Measurements from ENCODE around the gene AMOTL2. TPM values are rescaled to one million over a fixed set of nuclear protein-coding genes. Genes with fewer than 3 reads are reported as not detected.

AMOTL2 gene
- total and polyA plus RNA-seq, 10 of the 15 experiments (the other 5 are each of a cell fraction or from before 2014, with no cell fraction given), result 0.20 to 0.33 TPM; not detected in 8

DNA sequence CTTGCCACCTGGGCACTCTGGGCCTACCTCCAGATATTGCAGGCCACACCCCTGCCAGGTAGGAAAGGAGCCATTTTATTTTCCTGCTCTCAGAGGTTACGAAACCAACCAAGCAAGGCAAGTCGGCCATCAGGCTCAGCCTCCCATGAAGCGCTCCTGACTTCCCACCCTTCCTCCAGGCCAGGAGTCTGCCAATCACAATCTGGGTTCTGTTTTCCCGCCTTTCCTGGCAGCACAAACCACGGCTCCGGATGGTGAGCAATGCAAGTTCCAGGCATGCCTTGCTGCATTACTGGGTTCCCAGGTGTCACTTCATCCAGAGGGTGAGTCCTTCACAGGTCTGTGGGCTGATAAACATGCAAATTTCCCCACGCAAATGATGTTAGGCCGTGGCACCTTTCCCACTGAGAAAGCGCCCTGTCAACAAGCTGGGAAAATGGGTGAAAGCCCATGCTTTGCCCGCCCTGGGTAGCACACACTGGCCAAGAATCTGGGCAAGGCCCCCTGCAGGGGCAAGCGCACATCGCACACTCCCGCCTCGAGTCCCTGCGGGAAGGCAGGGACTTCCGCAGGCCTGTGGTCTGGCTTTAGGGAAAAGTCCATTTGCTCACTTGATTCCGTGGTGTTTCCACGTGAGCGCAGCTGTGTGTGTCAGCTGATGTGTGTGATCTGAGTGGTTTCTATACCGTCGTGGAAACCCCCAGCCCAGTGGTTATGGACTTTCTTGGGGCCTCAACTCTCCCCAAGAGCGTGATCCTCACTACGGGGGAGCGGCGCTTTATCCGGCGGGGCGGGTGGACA, 62.0 kb downstream of the AMOTL2 start:
- H4K20me1 ChIP-seq (ENCODE audit: control insufficient read depth, insufficient read depth), result no peaks in the 10 kb centered on the region; the same call in 1 of the 2 replicates
- WGBS (ENCODE audit: insufficient coverage, insufficient replicate concordance, low lambda C conversion rate, missing lambda C conversion rate), result 57% methylated on average over 28 of the region's 28 CpGs
- ChIA-PET SMC1A (ENCODE audit: uncharacterized antibody, unreplicated experiment) (no interaction called here), RAD21 (ENCODE audit: unreplicated experiment) (no interaction called here), CTCF (interaction anchor here (5.1 kb wide), 1 partner anchor 163 kb away, joined by 83 read pairs; no protein-coding TSS in a partner anchor), POLR2A (no interaction called here)
- peaks cover 7 to 8% of the 10 kb centered on the region in 2 experiments for H3K27me3 ChIP-seq (replicated peaks in 1 of 2; ENCODE audit: control insufficient read depth in 2 of 2, insufficient read depth in 2 of 2, low read length in 1 of 2)
- H3K79me2 ChIP-seq (ENCODE audit: control insufficient read depth, insufficient read depth, low read length), result no peaks in the 10 kb centered on the region
- H3K36me3 ChIP-seq (ENCODE audit: control insufficient read depth in 2 of 2, insufficient read depth in 2 of 2, low read length in 1 of 2), result no peaks in the 10 kb centered on the region
- no peak overlapping the region for H2AFZ ChIP-seq (ENCODE audit: control insufficient read depth, low read depth, low read length)
- H3K9ac ChIP-seq (ENCODE audit: control insufficient read depth, insufficient read depth, low read length), result no peak overlapping the region
- H3K4me2 ChIP-seq (ENCODE audit: control insufficient read depth, insufficient read depth), result no peak overlapping the region
- DNase-seq (ENCODE audit: low read depth, low spot score), result no peak
- no peak for TF ChIP-seq CEBPB (IDR thresholded peaks at IDR 0.05; ENCODE audit: borderline replicate concordance in 1 of 2, low read depth in 2 of 2, low read length in 2 of 2)
- TF ChIP-seq GABPA (IDR thresholded peaks at IDR 0.05; ENCODE audit: low read depth), result no peak
- TF ChIP-seq, protein P1, sequence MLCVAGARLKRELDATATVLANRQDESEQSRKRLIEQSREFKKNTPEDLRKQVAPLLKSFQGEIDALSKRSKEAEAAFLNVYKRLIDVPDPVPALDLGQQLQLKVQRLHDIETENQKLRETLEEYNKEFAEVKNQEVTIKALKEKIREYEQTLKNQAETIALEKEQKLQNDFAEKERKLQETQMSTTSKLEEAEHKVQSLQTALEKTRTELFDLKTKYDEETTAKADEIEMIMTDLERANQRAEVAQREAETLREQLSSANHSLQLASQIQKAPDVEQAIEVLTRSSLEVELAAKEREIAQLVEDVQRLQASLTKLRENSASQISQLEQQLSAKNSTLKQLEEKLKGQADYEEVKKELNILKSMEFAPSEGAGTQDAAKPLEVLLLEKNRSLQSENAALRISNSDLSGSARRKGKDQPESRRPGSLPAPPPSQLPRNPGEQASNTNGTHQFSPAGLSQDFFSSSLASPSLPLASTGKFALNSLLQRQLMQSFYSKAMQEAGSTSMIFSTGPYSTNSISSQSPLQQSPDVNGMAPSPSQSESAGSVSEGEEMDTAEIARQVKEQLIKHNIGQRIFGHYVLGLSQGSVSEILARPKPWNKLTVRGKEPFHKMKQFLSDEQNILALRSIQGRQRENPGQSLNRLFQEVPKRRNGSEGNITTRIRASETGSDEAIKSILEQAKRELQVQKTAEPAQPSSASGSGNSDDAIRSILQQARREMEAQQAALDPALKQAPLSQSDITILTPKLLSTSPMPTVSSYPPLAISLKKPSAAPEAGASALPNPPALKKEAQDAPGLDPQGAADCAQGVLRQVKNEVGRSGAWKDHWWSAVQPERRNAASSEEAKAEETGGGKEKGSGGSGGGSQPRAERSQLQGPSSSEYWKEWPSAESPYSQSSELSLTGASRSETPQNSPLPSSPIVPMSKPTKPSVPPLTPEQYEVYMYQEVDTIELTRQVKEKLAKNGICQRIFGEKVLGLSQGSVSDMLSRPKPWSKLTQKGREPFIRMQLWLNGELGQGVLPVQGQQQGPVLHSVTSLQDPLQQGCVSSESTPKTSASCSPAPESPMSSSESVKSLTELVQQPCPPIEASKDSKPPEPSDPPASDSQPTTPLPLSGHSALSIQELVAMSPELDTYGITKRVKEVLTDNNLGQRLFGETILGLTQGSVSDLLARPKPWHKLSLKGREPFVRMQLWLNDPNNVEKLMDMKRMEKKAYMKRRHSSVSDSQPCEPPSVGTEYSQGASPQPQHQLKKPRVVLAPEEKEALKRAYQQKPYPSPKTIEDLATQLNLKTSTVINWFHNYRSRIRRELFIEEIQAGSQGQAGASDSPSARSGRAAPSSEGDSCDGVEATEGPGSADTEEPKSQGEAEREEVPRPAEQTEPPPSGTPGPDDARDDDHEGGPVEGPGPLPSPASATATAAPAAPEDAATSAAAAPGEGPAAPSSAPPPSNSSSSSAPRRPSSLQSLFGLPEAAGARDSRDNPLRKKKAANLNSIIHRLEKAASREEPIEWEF (IDR thresholded peaks at IDR 0.05; ENCODE audit: insufficient replicate concordance, low read depth, low read length), result no peak
- no peak for TF ChIP-seq SMAD5 (IDR thresholded peaks at IDR 0.05; ENCODE audit: low read depth)
- TF ChIP-seq SMARCA5 (IDR thresholded peaks at IDR 0.05), result no peak
- no peak for TF ChIP-seq SIX5 (IDR thresholded peaks at IDR 0.05; ENCODE audit: low read depth, low read length, severe bottlenecking)
- TF ChIP-seq, protein P2, sequence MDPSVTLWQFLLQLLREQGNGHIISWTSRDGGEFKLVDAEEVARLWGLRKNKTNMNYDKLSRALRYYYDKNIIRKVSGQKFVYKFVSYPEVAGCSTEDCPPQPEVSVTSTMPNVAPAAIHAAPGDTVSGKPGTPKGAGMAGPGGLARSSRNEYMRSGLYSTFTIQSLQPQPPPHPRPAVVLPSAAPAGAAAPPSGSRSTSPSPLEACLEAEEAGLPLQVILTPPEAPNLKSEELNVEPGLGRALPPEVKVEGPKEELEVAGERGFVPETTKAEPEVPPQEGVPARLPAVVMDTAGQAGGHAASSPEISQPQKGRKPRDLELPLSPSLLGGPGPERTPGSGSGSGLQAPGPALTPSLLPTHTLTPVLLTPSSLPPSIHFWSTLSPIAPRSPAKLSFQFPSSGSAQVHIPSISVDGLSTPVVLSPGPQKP (IDR thresholded peaks at IDR 0.05; ENCODE audit: low read depth, low read length), result no peak
- no peak for TF ChIP-seq ZNF274 (IDR thresholded peaks at IDR 0.05; ENCODE audit: insufficient read depth, insufficient read length)
- TF ChIP-seq NFIC (IDR thresholded peaks at IDR 0.05; ENCODE audit: low read depth, low read length), result no peak
- no peak for TF ChIP-seq CHD2 (IDR thresholded peaks at IDR 0.05; ENCODE audit: borderline replicate concordance, low read depth, low read length)
- no peaks in the 10 kb centered on the region for H3K9me3 ChIP-seq (replicated peaks; ENCODE audit: control insufficient read depth, insufficient read depth, low read length)
- no peak overlapping the region for H3K4me3 ChIP-seq
- BruUV-seq (replicated peaks), result no TSS peak
- no peak for ATAC-seq
- in situ Hi-C loops (cut with MboI), result no loop called here
- intact Hi-C loops (cut with micrococcal nuclease; ENCODE audit: unreplicated experiment), result no loop called here
- no peak overlapping the region for H3K27ac ChIP-seq (ENCODE audit: control insufficient read depth, insufficient read depth)
- no peak for FAIRE-seq
- H3K4me1 ChIP-seq (ENCODE audit: control insufficient read depth, insufficient read depth, low read length), result no peaks in the 10 kb centered on the region
